ENCODE measurements around the gene HSPA1B. TPM values are rescaled to one million over a fixed set of nuclear protein-coding genes. Genes with fewer than 3 reads are reported as not detected.
"Not testable (repeated sequence)": the region's sequence is repeated elsewhere in the genome, so short reads cannot be mapped to it uniquely, and the experiment has no call there.

Gene HSPA1B
- 312 and 358 TPM in 2 replicates for total RNA-seq (2014; rRNA removed; shearing (Covaris generic))

DNA sequence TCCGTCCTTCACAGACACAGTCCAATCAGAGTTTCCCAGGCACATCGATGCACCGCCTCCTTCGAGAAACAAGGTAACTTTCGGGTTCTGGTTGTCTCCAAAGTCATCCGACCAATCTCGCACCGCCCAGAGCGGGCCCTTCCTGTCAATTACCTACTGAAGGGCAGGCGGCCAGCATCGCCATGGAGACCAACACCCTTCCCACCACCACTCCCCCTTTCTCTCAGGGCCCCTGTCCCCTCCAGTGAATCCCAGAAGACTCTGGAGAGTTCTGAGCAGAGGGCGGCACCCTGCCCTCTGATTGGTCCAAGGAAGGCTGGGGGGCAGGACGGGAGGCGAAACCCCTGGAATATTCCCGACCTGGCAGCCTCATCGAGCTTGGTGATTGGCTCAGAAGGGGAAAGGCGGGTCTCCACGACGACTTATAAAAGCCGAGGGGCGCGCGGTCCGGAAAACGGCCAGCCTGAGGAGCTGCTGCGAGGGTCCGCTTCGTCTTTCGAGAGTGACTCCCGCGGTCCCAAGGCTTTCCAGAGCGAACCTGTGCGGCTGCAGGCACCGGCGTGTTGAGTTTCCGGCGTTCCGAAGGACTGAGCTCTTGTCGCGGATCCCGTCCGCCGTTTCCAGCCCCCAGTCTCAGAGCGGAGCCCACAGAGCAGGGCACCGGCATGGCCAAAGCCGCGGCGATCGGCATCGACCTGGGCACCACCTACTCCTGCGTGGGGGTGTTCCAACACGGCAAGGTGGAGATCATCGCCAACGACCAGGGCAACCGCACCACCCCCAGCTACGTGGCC is at the start of gene HSPA1B:
HSPA1B (plus strand) TSS at position 453 of the 794 bp plus-strand sequence; CDS start at position 666, 213 bp downstream.
- peak; percentile 100 for DNase-seq (ENCODE audit: low spot score)

- no peak for DNase-seq (ENCODE audit: low spot score)
Observed at GRCh38 chr6:31778193-31778592, 49.3 kb upstream of the HSPA1B start.

DNA sequence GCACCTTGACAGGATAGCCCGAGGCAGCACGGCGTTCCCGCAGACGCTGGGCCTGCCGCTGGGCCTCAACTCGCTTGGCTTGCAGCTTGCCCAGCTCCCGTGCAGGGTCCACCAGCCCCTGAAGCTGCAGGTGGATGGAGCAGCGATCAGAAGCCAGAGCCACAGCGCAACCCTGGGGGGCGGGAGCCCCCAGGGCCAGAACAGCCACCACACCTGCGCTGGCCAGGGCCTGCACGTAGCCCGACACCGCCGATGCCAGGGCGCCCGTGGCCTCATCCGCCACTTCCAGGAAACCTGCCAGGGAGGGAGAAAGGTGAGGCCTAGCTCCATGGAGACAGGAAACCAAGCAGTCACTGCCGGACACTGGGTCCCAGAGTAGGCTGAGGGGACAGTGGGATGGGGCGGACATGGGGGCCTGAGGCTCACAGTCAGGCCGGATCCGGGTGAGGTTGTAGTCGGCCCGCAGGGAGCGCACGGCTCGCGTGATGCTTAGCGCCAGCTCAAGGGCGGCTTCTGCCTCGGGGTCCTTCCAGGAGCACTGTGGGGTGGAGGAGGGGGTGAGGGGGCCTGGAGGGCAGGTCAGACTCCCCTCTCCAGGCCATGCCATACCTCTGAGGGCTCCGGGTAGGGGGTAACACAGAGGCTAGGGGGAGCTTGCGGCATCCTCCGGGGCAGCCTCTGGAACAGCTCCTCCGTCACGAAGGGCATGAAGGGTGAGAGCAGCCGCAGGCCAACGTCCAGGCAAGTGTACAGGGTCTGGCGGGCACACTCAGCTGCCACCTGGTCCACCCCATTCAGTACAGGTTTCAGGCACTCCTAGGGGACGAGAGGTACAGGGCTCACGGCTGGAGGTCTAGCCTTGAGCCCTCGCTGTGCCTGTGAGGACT is 48.3 kb upstream of the HSPA1B start:
- no peak for DNase-seq (ENCODE audit: low spot score)

- DNase-seq (ENCODE audit: low spot score): no peak
Observed at GRCh38 chr6:31779908-31780307, 47.6 kb upstream of the HSPA1B start.

GRCh38 chr6:31780507-31781243 is 46.9 kb upstream of the HSPA1B start:
- DNase-seq (ENCODE audit: low spot score): no peak

DNA sequence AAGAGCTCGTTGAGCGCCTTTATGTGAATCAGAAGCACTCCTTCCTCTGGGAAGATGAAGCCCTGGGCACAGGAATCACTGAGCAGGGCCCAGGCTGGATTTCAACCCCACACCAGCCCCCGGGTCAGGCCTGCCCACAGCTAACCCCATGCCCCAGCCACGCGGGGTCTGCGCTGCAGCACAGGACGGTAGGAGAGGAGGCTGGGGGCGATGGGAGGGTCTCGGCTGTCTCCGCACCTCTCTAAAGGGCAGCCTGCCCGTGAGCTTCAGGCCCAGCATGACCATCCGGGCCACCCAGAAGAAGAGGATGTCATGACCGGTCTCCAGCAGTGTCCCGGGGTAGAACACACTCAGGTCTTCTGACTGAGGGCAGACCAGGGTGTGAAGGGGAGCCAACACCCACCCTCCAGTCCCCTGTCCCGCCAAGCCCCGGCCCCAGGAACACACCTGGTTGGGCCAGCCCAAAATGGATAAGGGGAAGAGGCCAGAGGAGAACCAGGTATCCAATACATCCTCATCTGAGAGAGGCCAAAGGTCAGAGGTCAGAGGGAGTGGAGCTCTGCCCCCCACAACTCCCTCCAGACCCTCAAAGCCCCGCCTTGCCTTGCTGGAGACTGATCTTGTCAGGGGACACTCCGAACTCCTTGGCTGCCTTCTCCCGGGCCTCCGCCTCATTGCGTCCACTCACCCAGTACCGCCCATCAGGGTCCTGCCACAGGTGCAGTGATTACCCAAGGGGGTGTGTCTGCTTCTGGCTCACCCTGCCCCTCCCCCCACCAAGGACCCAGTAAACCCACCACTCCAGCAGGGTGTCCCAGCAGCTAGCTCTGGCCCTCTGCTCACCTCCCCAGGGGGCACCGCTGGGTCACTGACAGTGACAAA is 46.1 kb upstream of the HSPA1B start:
- DNase-seq (ENCODE audit: low spot score): no peak

DNA sequence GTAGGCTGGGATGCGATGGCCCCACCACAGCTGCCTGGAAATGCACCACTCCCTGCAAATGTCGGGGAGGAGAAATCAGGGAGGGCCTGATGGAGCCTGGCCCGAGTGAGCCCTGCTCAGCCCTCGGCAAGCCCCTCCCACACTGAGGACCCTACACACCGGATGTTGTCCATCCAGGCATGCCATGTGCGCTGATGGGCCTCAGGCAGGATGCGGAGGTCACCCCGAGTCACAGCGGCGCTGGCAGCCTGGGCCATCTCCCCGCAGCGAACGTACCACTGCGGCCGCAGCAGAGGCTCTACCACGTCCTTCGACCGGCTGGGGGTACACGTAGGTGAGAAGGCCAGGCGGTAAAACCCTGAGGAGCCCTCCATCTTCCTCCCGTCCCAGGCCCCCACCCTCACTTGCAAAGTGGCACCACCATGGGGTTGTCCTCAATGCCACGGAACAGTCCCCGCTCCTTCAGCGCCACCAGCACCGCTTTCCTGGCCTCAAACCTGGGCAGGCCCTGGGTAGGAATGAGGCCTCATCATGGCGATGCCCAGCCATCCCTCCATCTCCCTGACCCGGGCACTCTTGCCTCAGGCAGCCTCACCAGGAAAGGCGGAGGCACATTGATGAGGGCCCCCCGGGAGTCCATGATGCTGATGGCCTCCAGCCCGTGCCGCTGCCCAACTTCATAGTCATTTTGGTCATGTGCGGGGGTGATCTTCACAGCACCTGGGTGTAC is 45.2 kb upstream of the HSPA1B start:
- no peak for DNase-seq (ENCODE audit: low spot score)

DNA sequence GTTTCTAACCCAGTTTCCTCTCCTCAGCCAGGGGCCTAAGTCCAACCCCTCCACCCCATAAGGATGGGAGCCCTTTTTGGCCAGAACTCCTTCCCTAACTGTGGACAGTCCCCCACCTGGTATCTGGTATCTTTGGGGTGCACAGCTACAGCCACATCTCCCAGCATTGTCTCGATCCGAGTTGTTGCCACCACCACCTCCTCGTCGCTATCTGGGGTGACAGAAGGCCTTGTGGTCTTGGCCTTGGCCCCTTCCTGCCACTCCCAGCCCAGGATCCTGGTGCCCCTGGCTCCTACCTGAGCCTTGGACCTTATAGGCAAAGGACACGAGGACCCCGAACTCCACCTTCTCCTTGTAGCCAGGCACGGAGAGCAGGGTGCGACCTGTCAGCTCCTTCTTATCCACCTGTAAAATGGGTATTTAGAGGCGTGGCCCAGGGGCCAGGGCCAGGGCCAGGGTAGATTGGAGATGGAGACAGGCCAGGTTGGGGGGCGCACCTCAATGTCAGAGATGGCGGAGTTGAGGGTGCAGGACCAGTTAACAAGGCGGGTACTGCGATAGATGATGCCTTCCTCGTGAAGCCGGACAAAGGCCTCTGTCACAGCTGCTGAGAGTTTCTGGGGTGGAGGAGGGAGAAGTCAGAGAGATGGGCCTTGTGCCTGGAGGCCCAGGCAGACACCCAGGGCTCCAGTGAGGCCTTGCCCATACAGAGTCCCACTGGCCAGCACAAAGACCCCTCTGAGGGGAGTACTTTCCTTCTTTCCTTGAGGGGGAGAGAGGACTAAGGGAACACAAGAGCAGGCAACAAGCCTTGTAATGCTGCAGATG is 43.2 kb upstream of the HSPA1B start:
- no peak for DNase-seq (ENCODE audit: low spot score)

GRCh38 chr6:31785475-31785874 is 42.1 kb upstream of the HSPA1B start:
- DNase-seq (ENCODE audit: low spot score): no peak

GRCh38 chr6:31791324-31792089 is 36.0 kb upstream of the HSPA1B start:
- no peak for DNase-seq (ENCODE audit: low spot score)

- no peak for DNase-seq (ENCODE audit: low spot score)
Observed at GRCh38 chr6:31792090-31792374, 35.5 kb upstream of the HSPA1B start.

GRCh38 chr6:31792761-31793171 is 34.8 kb upstream of the HSPA1B start:
- DNase-seq (ENCODE audit: low spot score): peak; percentile 85

DNA sequence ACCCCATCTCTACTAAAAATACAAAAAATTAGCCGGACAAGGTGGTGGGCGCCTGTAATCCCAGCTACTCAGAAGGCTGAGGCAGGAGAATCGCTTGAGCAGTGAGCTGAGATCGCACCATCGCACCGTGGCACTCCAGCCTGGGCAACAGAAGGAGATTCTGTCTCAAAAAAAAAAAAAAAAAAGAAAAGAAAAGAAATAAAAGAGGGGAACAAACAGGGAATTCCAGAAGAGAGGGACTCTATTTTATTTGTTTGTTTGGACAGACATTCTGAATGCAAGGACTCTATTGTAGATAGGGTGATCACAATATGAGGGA is 33.7 kb upstream of the HSPA1B start:
- not testable (repeated sequence) for DNase-seq (ENCODE audit: low spot score)

- no peak for DNase-seq (ENCODE audit: low spot score)
Observed at GRCh38 chr6:31794294-31794865, 33.2 kb upstream of the HSPA1B start.

DNA sequence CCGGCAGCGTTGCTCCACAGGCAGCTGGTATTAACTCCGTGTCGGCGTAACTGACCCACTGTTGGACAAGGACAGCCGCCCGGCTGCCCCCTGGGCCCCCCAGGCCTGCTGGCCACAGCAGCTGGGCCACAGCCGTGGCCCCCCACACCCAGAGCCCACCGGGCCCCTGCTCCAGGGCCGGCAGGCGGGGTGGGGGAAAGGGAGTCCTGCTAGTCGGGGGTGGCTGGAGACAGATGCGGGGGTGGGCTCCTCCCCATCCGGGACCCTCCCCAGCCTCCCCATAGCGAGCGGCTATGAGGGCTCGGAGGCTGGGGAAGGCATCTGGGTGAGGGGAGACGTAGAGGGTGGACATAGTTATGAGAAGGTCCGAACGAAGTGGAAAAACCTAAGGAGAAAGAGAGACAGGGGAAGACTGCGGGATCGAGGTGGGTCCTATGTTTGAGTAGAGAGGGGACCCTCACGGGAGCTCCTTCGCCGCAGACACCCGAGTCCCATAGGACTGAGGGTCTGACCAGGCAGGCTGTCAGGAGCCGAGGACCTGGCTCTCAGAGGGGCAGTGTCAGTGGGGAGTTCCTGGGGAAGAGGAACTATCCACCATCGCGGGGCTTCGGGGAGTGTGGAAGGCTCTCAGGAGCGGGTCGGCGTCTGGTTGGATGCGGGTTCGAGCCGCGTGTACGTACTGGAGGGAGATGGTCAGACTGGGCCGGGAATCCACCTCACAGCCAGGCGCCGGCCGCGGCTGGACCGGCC is 32.5 kb upstream of the HSPA1B start:
- peak; percentile 31 for DNase-seq (ENCODE audit: low spot score)

DNA sequence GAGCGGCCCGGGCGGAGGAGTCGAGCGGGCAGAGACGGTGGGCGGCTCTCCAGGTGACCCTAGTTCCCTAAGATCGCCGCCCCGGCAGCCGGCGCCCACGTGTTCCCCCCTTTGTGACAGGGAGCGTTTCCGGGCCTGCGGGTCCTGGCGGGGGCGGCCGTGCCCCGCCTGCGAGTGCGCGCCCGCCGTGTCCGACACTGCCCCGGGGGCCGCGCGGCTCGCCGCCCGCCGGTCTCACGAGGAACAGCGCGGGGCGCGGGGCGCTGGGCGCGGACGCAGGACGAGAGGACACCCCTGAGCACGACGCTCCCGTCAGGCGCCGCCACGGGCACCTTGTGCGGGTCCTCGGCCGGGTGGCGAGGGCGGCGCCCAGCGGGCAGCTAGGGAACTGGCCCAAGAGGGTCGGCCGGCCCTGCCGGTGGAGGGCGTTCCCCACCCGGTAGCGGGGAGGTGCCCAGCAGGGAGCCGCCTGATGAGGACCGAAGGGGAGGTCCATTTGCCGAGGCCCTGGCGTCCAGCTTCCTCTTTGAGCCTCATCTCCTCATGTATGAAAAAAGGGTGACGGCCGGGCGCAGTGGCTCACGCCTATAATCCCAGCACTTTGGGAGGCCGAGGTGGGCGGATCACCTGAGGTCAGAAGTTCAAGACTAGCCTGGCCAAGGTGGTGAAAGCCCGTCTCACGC is 31.8 kb upstream of the HSPA1B start, which contains the start of gene VARS1:
VARS1 (minus strand) TSS at position 137 of the 683 bp plus-strand sequence. CDS start 535 bp downstream, outside the sequence.
- peak; percentile 90 for DNase-seq (ENCODE audit: low spot score)

GRCh38 chr6:31796993-31797385 is 30.5 kb upstream of the HSPA1B start:
- no peak for DNase-seq (ENCODE audit: low spot score)

All from A172 (cell line).